Measurements from ENCODE around the gene ABCD4. TPM values are rescaled to one million over a fixed set of nuclear protein-coding genes. Genes with fewer than 3 reads are reported as not detected.

The ABCD4 gene
- total RNA-seq, 2 experiments from 2014 or later = 59.6 to 63.0 TPM

- peaks cover 15% of the 10 kb centered on the region for H3K4me1 ChIP-seq (ENCODE audit: insufficient read depth, low read length)
- no peak overlapping the region for H3K4me3 Mint-ChIP-seq
- no peaks in the 10 kb centered on the region for H3K9me3 ChIP-seq (ENCODE audit: control insufficient read depth in 1 of 2, insufficient read depth in 1 of 2, low read length in 2 of 2)
- H3K36me3 ChIP-seq (ENCODE audit: insufficient read depth, low read length) = no peaks in the 10 kb centered on the region
- ChIA-PET POLR2A (no interaction called here), CTCF (no interaction called here)
- no peaks in the 10 kb centered on the region for H3K36me3 Mint-ChIP-seq (ENCODE audit: low read depth)
- intact Hi-C loops (cut with DNase I, micrococcal nuclease) = no loop called here
- peaks cover 11% of the 10 kb centered on the region for H3K27me3 Mint-ChIP-seq
- H3K27ac Mint-ChIP-seq = no peak overlapping the region
- ATAC-seq (ENCODE audit: poor library complexity) (no peak), DNase-seq (no peak)
- no peak overlapping the region for H3K4me3 ChIP-seq (ENCODE audit: low read length)
- no peak overlapping the region for H3K27ac ChIP-seq (ENCODE audit: low read depth in 1 of 2, low read length in 2 of 2)
- no peaks in the 10 kb centered on the region for H3K9me3 Mint-ChIP-seq
- H3K4me1 Mint-ChIP-seq (ENCODE audit: low read depth) = peaks cover 5% of the 10 kb centered on the region
- peaks cover 8% of the 10 kb centered on the region in 2 experiments for H3K27me3 ChIP-seq (ENCODE audit: control insufficient read depth in 1 of 2, insufficient read depth in 2 of 2, low read length in 2 of 2)
- TF ChIP-seq, protein P1, sequence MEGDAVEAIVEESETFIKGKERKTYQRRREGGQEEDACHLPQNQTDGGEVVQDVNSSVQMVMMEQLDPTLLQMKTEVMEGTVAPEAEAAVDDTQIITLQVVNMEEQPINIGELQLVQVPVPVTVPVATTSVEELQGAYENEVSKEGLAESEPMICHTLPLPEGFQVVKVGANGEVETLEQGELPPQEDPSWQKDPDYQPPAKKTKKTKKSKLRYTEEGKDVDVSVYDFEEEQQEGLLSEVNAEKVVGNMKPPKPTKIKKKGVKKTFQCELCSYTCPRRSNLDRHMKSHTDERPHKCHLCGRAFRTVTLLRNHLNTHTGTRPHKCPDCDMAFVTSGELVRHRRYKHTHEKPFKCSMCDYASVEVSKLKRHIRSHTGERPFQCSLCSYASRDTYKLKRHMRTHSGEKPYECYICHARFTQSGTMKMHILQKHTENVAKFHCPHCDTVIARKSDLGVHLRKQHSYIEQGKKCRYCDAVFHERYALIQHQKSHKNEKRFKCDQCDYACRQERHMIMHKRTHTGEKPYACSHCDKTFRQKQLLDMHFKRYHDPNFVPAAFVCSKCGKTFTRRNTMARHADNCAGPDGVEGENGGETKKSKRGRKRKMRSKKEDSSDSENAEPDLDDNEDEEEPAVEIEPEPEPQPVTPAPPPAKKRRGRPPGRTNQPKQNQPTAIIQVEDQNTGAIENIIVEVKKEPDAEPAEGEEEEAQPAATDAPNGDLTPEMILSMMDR (IDR thresholded peaks at IDR 0.05) = no peak
These were observed 42.1 kb downstream of the ABCD4 start for GRCh38 chr14:74260525-74261233.

GRCh38 chr14:74259513-74259912 is 43.2 kb downstream of the ABCD4 start:
- no peaks in the 10 kb centered on the region for H3K36me3 Mint-ChIP-seq (ENCODE audit: low read depth)
- Histone ChIP-seq H3K27ac (ENCODE audit: low read depth in 1 of 2, low read length in 2 of 2) (no peak overlapping the region), H3K27me3 (ENCODE audit: control insufficient read depth in 1 of 2, insufficient read depth in 2 of 2, low read length in 2 of 2) (peaks cover 8% of the 10 kb centered on the region in 2 experiments), H3K36me3 (ENCODE audit: insufficient read depth, low read length) (no peaks in the 10 kb centered on the region), H3K4me3 (ENCODE audit: low read length) (no peak overlapping the region), H3K4me1 (ENCODE audit: insufficient read depth, low read length) (peaks cover 15% of the 10 kb centered on the region), H3K9me3 (ENCODE audit: control insufficient read depth in 1 of 2, insufficient read depth in 1 of 2, low read length in 2 of 2) (no peaks in the 10 kb centered on the region)
- H3K4me1 Mint-ChIP-seq (ENCODE audit: low read depth) = peaks cover 5% of the 10 kb centered on the region
- ATAC-seq (ENCODE audit: poor library complexity) (no peak), DNase-seq (no peak)
- TF ChIP-seq, protein P1 (IDR thresholded peaks at IDR 0.05) = no peak
- H3K4me3 Mint-ChIP-seq = peak overlapping the region; percentile 76
- H3K9me3 Mint-ChIP-seq = no peaks in the 10 kb centered on the region
- peaks cover 11% of the 10 kb centered on the region for H3K27me3 Mint-ChIP-seq
- ChIA-PET CTCF (no interaction called here), POLR2A (no interaction called here)
- intact Hi-C loops (cut with DNase I, micrococcal nuclease) = no loop called here
- H3K27ac Mint-ChIP-seq = no peak overlapping the region

DNA sequence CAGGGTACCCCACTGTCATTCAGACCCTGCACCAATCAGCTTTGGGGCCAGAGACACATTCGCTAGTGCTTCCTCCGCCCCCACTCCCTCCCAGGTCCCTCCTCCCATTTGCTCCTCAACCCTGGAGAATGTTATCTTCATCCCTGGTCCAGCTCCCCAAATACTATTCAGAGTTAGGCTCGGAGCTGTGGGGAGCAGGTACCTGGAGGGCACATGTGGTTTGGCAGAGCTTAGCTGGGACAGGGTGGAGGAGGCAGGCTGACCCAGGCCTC is 44.0 kb downstream of the ABCD4 start:
- TF ChIP-seq, protein P1 (IDR thresholded peaks at IDR 0.05) = no peak
- ATAC-seq (ENCODE audit: poor library complexity) = no peak
- Mint-ChIP-seq H3K4me3 (peak overlapping the region; percentile 76), H3K27ac (no peak overlapping the region), H3K36me3 (ENCODE audit: low read depth) (no peaks in the 10 kb centered on the region), H3K4me1 (ENCODE audit: low read depth) (peaks cover 5% of the 10 kb centered on the region), H3K9me3 (no peaks in the 10 kb centered on the region), H3K27me3 (peaks cover 11% of the 10 kb centered on the region)
- ChIA-PET CTCF (interaction anchor here (0.6 kb wide), 1 partner anchor 11 kb away, joined by 4 read pairs; no protein-coding TSS in a partner anchor), POLR2A (interaction anchor here (0.6 kb wide), 1 partner anchor 11 kb away, joined by 3 read pairs; no protein-coding TSS in a partner anchor)
- Histone ChIP-seq H3K27ac (ENCODE audit: low read depth in 1 of 2, low read length in 2 of 2) (no peak overlapping the region), H3K27me3 (ENCODE audit: control insufficient read depth in 1 of 2, insufficient read depth in 2 of 2, low read length in 2 of 2) (peaks cover 8% of the 10 kb centered on the region in 2 experiments), H3K4me1 (ENCODE audit: insufficient read depth, low read length) (peaks cover 15% of the 10 kb centered on the region), H3K36me3 (ENCODE audit: insufficient read depth, low read length) (no peaks in the 10 kb centered on the region), H3K4me3 (ENCODE audit: low read length) (no peak overlapping the region), H3K9me3 (ENCODE audit: control insufficient read depth in 1 of 2, insufficient read depth in 1 of 2, low read length in 2 of 2) (no peaks in the 10 kb centered on the region)
- no peak for DNase-seq
- intact Hi-C loops (cut with DNase I, micrococcal nuclease) = no loop called here

Data from CD4-positive, alpha-beta T cell (primary cell).